ENCODE measurements around the gene KCNJ9.

KCNJ9 gene

GRCh38 chr1:160084771-160085321 lies 3.5 kb downstream of the KCNJ9 start:
- Mint-ChIP-seq H3K4me3 (peak overlapping the region in 1 of 2 donors; percentile 61), H3K27me3 (peaks cover 24 to 37% of the 10 kb centered on the region in 2 donors), H3K9me3 (no peaks in the 10 kb centered on the region), H3K36me3 (ENCODE audit: insufficient read depth) (peaks cover 12% of the 10 kb centered on the region), H3K27ac (no peak overlapping the region), H3K4me1 (ENCODE audit: low read depth in 2 of 2) (peaks cover 17 to 22% of the 10 kb centered on the region in 2 donors)
- DNase-seq (no peak), ATAC-seq (replicated peaks) (no peak)

- Mint-ChIP-seq H3K27ac (peak overlapping the region in 1 of 2 donors; percentile 78), H3K27me3 (peaks cover 13 to 26% of the 10 kb centered on the region in 2 donors), H3K4me3 (no peak overlapping the region), H3K9me3 (no peaks in the 10 kb centered on the region), H3K4me1 (ENCODE audit: low read depth in 2 of 2) (peaks cover 22 to 25% of the 10 kb centered on the region in 2 donors), H3K36me3 (ENCODE audit: insufficient read depth) (peaks cover 22% of the 10 kb centered on the region)
- DNase-seq, result peak; percentile 67 to 72 (median 71)
- peak; percentile 61 for ATAC-seq (replicated peaks)
Measured at GRCh38 chr1:160085686-160086455, 4.5 kb downstream of the KCNJ9 start.

DNA sequence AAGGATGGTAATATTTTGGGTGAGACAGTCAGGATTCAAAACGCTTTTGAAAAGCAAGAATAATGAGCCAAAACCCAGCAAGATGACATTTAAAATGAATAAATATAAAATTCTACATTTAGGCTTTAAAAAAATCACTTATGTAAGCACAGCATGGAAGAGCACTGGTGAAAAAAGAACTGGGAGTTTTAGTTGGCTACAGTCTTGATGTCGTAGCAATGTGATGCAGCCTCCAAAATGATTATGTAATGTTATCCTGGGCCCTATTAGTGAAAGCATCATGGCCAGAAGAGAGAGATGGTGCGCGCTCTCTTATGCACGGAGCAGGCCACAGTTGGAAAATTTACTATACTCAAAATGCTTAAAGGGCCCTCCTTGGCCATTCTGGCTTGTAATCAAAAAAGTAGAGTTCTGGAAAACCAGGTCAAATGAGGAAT lies 5.1 kb downstream of the KCNJ9 start:
- DNase-seq (no peak), ATAC-seq (replicated peaks) (no peak)
- Mint-ChIP-seq H3K4me3 (no peak overlapping the region), H3K4me1 (ENCODE audit: low read depth in 2 of 2) (peaks cover 21 to 26% of the 10 kb centered on the region in 2 donors), H3K27ac (peak overlapping the region in 1 of 2 donors; percentile 78), H3K9me3 (no peaks in the 10 kb centered on the region), H3K27me3 (peaks cover 7 to 20% of the 10 kb centered on the region in 2 donors), H3K36me3 (ENCODE audit: insufficient read depth) (peaks cover 25% of the 10 kb centered on the region)

GRCh38 chr1:160087118-160087662 lies 5.9 kb downstream of the KCNJ9 start:
- Mint-ChIP-seq H3K27ac (no peak overlapping the region), H3K9me3 (no peaks in the 10 kb centered on the region), H3K27me3 (peaks cover under 1 to 13% of the 10 kb centered on the region in 2 donors), H3K36me3 (ENCODE audit: insufficient read depth) (peaks cover 25% of the 10 kb centered on the region), H3K4me3 (no peak overlapping the region), H3K4me1 (ENCODE audit: low read depth in 2 of 2) (peaks cover 23 to 26% of the 10 kb centered on the region in 2 donors)
- ATAC-seq (replicated peaks), result no peak
- no peak for DNase-seq

GRCh38 chr1:160089883-160090282 lies 8.5 kb downstream of the KCNJ9 start:
- peaks cover 18 to 28% of the 10 kb centered on the region in 2 donors for H3K4me1 Mint-ChIP-seq (ENCODE audit: low read depth in 2 of 2)
- H3K4me3 Mint-ChIP-seq, result no peak overlapping the region
- ATAC-seq (replicated peaks), result no peak
- H3K9me3 Mint-ChIP-seq, result no peaks in the 10 kb centered on the region
- DNase-seq, result no peak
- peaks cover 34% of the 10 kb centered on the region for H3K36me3 Mint-ChIP-seq (ENCODE audit: insufficient read depth)
- no peaks in the 10 kb centered on the region for H3K27me3 Mint-ChIP-seq
- H3K27ac Mint-ChIP-seq, result no peak overlapping the region

DNA sequence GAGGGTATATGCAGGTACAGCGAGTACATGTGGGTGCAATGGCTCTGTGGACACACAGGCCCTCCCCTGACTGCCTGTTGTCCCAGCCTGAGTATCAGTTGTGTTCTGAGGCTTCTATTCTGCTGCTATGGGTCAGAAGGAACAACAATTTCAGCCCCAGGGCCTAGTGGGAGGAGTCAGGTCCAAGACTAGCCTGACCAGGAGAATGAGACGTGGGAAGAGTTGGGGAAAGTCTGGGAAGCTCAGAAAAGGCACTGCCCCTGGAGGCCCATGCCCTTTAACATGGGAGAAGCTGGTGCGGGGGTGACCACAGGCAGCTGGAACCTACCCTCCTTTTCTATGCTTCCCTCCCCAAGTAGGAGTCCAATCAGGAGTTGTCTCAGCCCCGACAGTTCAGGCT lies 9.4 kb downstream of the KCNJ9 start:
- ATAC-seq (replicated peaks) (no peak), DNase-seq (no peak)
- Mint-ChIP-seq H3K4me3 (no peak overlapping the region), H3K27ac (peak overlapping the region in 1 of 2 donors; percentile 35), H3K27me3 (no peaks in the 10 kb centered on the region), H3K4me1 (ENCODE audit: low read depth in 2 of 2) (peaks cover 16 to 26% of the 10 kb centered on the region in 2 donors), H3K9me3 (no peaks in the 10 kb centered on the region), H3K36me3 (ENCODE audit: insufficient read depth) (peaks cover 34% of the 10 kb centered on the region)

DNA sequence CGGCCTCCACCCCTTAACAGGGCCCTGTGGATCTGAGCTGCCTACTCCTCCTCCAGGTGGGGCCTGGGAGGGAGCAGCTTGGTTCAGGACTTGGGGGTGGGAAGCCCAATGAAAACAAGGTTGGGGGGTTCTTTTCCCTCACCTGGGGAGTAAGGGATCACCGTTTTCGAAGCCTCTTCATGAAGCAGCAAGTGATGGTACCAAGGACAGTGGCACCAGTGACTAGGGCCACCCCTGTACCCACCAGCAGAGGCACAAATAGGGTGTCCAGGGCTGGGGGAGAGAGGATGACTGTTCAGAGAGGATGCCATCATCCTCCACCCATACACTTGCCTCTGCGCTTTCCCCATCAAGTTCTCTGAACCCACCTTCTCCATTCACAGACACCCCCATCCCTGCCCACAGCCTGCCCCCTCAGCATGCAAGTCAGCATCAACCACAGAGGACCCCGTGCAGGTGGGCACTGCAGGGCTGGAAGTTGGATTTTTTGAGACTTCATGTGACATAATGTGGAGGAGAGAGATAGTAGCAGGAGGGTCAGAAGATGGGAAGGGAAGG lies 10.4 kb downstream of the KCNJ9 start:
- H3K27me3 Mint-ChIP-seq, result no peaks in the 10 kb centered on the region
- peaks cover 34% of the 10 kb centered on the region for H3K36me3 Mint-ChIP-seq (ENCODE audit: insufficient read depth)
- DNase-seq (no peak), ATAC-seq (replicated peaks) (no peak)
- no peaks in the 10 kb centered on the region for H3K9me3 Mint-ChIP-seq
- H3K27ac Mint-ChIP-seq, result peak overlapping the region in 1 of 2 donors; percentile 71
- no peak overlapping the region for H3K4me3 Mint-ChIP-seq
- peaks cover 19 to 32% of the 10 kb centered on the region in 2 donors for H3K4me1 Mint-ChIP-seq (ENCODE audit: low read depth in 2 of 2)

GRCh38 chr1:160092366-160093068 lies 11.2 kb downstream of the KCNJ9 start:
- DNase-seq, result no peak
- peak overlapping the region in 1 of 2 donors; percentile 71 for H3K27ac Mint-ChIP-seq
- no peak for ATAC-seq (replicated peaks)
- no peaks in the 10 kb centered on the region for H3K9me3 Mint-ChIP-seq
- H3K4me3 Mint-ChIP-seq, result no peak overlapping the region
- H3K4me1 Mint-ChIP-seq (ENCODE audit: low read depth in 2 of 2), result peaks cover 24 to 39% of the 10 kb centered on the region in 2 donors
- no peaks in the 10 kb centered on the region for H3K27me3 Mint-ChIP-seq
- peaks cover 35% of the 10 kb centered on the region for H3K36me3 Mint-ChIP-seq (ENCODE audit: insufficient read depth)

GRCh38 chr1:160093069-160093395 lies 11.7 kb downstream of the KCNJ9 start:
- no peak for DNase-seq
- Mint-ChIP-seq H3K4me3 (no peak overlapping the region), H3K27me3 (no peaks in the 10 kb centered on the region), H3K36me3 (ENCODE audit: insufficient read depth) (peaks cover 40% of the 10 kb centered on the region), H3K27ac (peak overlapping the region in 1 of 2 donors; percentile 41), H3K9me3 (no peaks in the 10 kb centered on the region), H3K4me1 (ENCODE audit: low read depth in 2 of 2) (peaks cover 29 to 43% of the 10 kb centered on the region in 2 donors)
- no peak for ATAC-seq (replicated peaks)

- ATAC-seq (replicated peaks), result no peak
- DNase-seq, result no peak
- no peak overlapping the region for H3K27ac Mint-ChIP-seq
- peaks cover 29 to 38% of the 10 kb centered on the region in 2 donors for H3K4me1 Mint-ChIP-seq (ENCODE audit: low read depth in 2 of 2)
- peaks cover 41% of the 10 kb centered on the region for H3K36me3 Mint-ChIP-seq (ENCODE audit: insufficient read depth)
- H3K9me3 Mint-ChIP-seq, result no peaks in the 10 kb centered on the region
- no peaks in the 10 kb centered on the region for H3K27me3 Mint-ChIP-seq
- no peak overlapping the region for H3K4me3 Mint-ChIP-seq
Measured at GRCh38 chr1:160093624-160094290, 12.4 kb downstream of the KCNJ9 start.

- Mint-ChIP-seq H3K4me3 (no peak overlapping the region), H3K9me3 (no peaks in the 10 kb centered on the region), H3K36me3 (ENCODE audit: insufficient read depth) (peaks cover 41% of the 10 kb centered on the region), H3K27me3 (no peaks in the 10 kb centered on the region), H3K4me1 (ENCODE audit: low read depth in 2 of 2) (peaks cover 32 to 37% of the 10 kb centered on the region in 2 donors), H3K27ac (no peak overlapping the region)
- DNase-seq (no peak), ATAC-seq (replicated peaks) (no peak)
Measured at GRCh38 chr1:160094291-160094625, 12.9 kb downstream of the KCNJ9 start.

- DNase-seq (no peak), ATAC-seq (replicated peaks) (no peak)
- peaks cover 42% of the 10 kb centered on the region for H3K36me3 Mint-ChIP-seq (ENCODE audit: insufficient read depth)
- H3K27me3 Mint-ChIP-seq, result no peaks in the 10 kb centered on the region
- no peak overlapping the region for H3K27ac Mint-ChIP-seq
- H3K9me3 Mint-ChIP-seq, result no peaks in the 10 kb centered on the region
- H3K4me1 Mint-ChIP-seq (ENCODE audit: low read depth in 2 of 2), result peaks cover 36 to 41% of the 10 kb centered on the region in 2 donors
- no peak overlapping the region for H3K4me3 Mint-ChIP-seq
Measured at GRCh38 chr1:160094806-160095205, 13.5 kb downstream of the KCNJ9 start.

All from effector memory CD8-positive, alpha-beta T cell (primary cell).